HEK293 (cell line): ENCODE measurements around the gene CNP.

Experiments
- CTCF ChIA-PET: fragments of 350-600 bp; formaldehyde crosslinking; extraction: SDS; loops from one replicate; lab custom pipeline; 2021; ENCODE audit warnings: antibody characterized with exemption; lab: Yijun Ruan, JAX
- POLR2A ChIA-PET: fragments of 300-600 bp; formaldehyde crosslinking; extraction: SDS; loops from one replicate; lab custom pipeline; 2020; ENCODE audit warnings: antibody characterized with exemption, inconsistent platforms; lab: Yijun Ruan, JAX
- H3K27ac ChIP-seq: fragments of 200-500 bp; sonication (Bioruptor generic); 2 replicates; pipeline ENCODE4 v1.5.1; 2014; ENCODE audit warnings: low read depth, low read length, control low read depth, inconsistent platforms; ENCODE audit errors: extremely low read depth
- H3K36me3 ChIP-seq, 2 experiments: fragments of 200-500 bp in 1 of 2; sonication (Bioruptor generic) in 1 of 2; 1 replicate in 1 of 2; 2 replicates in 1 of 2; pipeline ENCODE4 v1.5.1; 2014 to 2017; ENCODE audit warnings: inconsistent platforms in 2 of 2, low read length in 2 of 2; ENCODE audit not compliant: control insufficient read depth in 2 of 2, insufficient read depth in 1 of 2
- H3K4me1 ChIP-seq: fragments of 200-500 bp; sonication (Bioruptor generic); 2 replicates; pipeline ENCODE4 v1.5.1; 2014; ENCODE audit warnings: mild to moderate bottlenecking, low read length, inconsistent platforms; ENCODE audit not compliant: control insufficient read depth, insufficient read depth
- H3K4me3 ChIP-seq: 2 replicates; pipeline ENCODE4 v1.5.1; 2011; ENCODE audit warnings: low read depth, mild to moderate bottlenecking, control low read depth, low read length, moderate library complexity
- H3K9me3 ChIP-seq: fragments of 200-500 bp; sonication (Bioruptor generic); 2 replicates; pipeline ENCODE4 v1.5.1; 2014; ENCODE audit warnings: low read depth, low read length, inconsistent platforms; ENCODE audit not compliant: control insufficient read depth, insufficient read depth
- GLI4 ChIP-seq: fragments of 450-650 bp; formaldehyde crosslinking; IDR thresholded peaks from 2 replicates; pipeline ENCODE4 v1.5.1; 2016; ENCODE audit warnings: missing biosample characterization, missing genetic modification characterization
- HIC1 ChIP-seq: fragments of 450-650 bp; formaldehyde crosslinking; IDR thresholded peaks from 2 replicates; pipeline ENCODE4 v1.5.1; 2016; ENCODE audit warnings: missing biosample characterization, missing genetic modification characterization
- MYNN ChIP-seq: fragments of 450-650 bp; formaldehyde crosslinking; IDR thresholded peaks from 2 replicates; pipeline ENCODE4 v1.5.1; 2016; ENCODE audit warnings: missing biosample characterization, missing genetic modification characterization, borderline replicate concordance
- PATZ1 ChIP-seq: fragments of 450-650 bp; formaldehyde crosslinking; IDR thresholded peaks from 2 replicates; pipeline ENCODE4 v1.5.1; 2016; ENCODE audit warnings: missing biosample characterization, missing genetic modification characterization
- PRDM1 ChIP-seq: fragments of 450-650 bp; formaldehyde crosslinking; IDR thresholded peaks from 2 replicates; pipeline ENCODE4; 2016; ENCODE audit warnings: missing biosample characterization, missing genetic modification characterization
- PRDM4 ChIP-seq: fragments of 450-650 bp; formaldehyde crosslinking; IDR thresholded peaks from 2 replicates; pipeline ENCODE4 v1.5.1; 2017; ENCODE audit warnings: missing biosample characterization, missing genetic modification characterization
- PRDM6 ChIP-seq: fragments of 450-650 bp; formaldehyde crosslinking; IDR thresholded peaks from 2 replicates; pipeline ENCODE4 v1.5.1; 2017; ENCODE audit warnings: missing biosample characterization, missing genetic modification characterization
- RBAK ChIP-seq: fragments of 450-650 bp; formaldehyde crosslinking; IDR thresholded peaks from 2 replicates; pipeline ENCODE4 v1.5.1; 2016; ENCODE audit warnings: missing biosample characterization, missing genetic modification characterization
- ZBTB48 ChIP-seq: fragments of 450-650 bp; formaldehyde crosslinking; IDR thresholded peaks from 2 replicates; pipeline ENCODE4 v1.5.1; 2016; ENCODE audit warnings: missing biosample characterization, missing genetic modification characterization
- ZBTB8A ChIP-seq: fragments of 450-650 bp; formaldehyde crosslinking; IDR thresholded peaks from 2 replicates; pipeline ENCODE4 v1.5.1; 2016; ENCODE audit warnings: missing biosample characterization, missing genetic modification characterization
- ZFP37 ChIP-seq: fragments of 450-650 bp; formaldehyde crosslinking; IDR thresholded peaks from 2 replicates; pipeline ENCODE4 v1.5.1; 2016; ENCODE audit warnings: missing biosample characterization, missing genetic modification characterization
- ZNF155 ChIP-seq: fragments of 450-650 bp; formaldehyde crosslinking; IDR thresholded peaks from 2 replicates; pipeline ENCODE4 v1.5.1; 2016; ENCODE audit warnings: missing biosample characterization, missing genetic modification characterization
- ZNF157 ChIP-seq: fragments of 450-650 bp; formaldehyde crosslinking; IDR thresholded peaks from 2 replicates; pipeline ENCODE4 v1.5.1; 2016; ENCODE audit warnings: missing biosample characterization, missing genetic modification characterization
- ZNF211 ChIP-seq: fragments of 450-650 bp; formaldehyde crosslinking; IDR thresholded peaks from 2 replicates; pipeline ENCODE4 v1.5.1; 2016; ENCODE audit warnings: low read depth, missing biosample characterization, missing genetic modification characterization
- ZNF221 ChIP-seq: fragments of 450-650 bp; formaldehyde crosslinking; IDR thresholded peaks from 2 replicates; pipeline ENCODE4 v1.5.1; 2017; ENCODE audit warnings: missing biosample characterization, missing genetic modification characterization, borderline replicate concordance
- ZNF266 ChIP-seq: fragments of 450-650 bp; formaldehyde crosslinking; IDR thresholded peaks from 2 replicates; pipeline ENCODE4 v1.5.1; 2016; ENCODE audit warnings: missing biosample characterization, missing genetic modification characterization, low read depth
- ZNF274 ChIP-seq, 2 experiments: fragments of 200-500 bp in 1 of 2; fragments of 450-650 bp in 1 of 2; sonication (Bioruptor generic) in 1 of 2; formaldehyde crosslinking in 1 of 2; IDR thresholded peaks; 2 replicates each; pipeline versions ENCODE4 v1.5.1 to v1.6.1; 2014 to 2016; ENCODE audit warnings: borderline replicate concordance in 1 of 2, inconsistent platforms in 1 of 2, low read length in 1 of 2, missing biosample characterization in 1 of 2, missing genetic modification characterization in 1 of 2
- ZNF544 ChIP-seq: fragments of 450-650 bp; formaldehyde crosslinking; IDR thresholded peaks from 2 replicates; pipeline ENCODE4 v1.5.0; 2017; ENCODE audit warnings: missing biosample characterization, missing genetic modification characterization
- ZNF555 ChIP-seq: fragments of 450-650 bp; formaldehyde crosslinking; conservative IDR thresholded peaks from 2 replicates; pipeline ENCODE4 v1.5.1; 2017; ENCODE audit warnings: missing biosample characterization, mild to moderate bottlenecking, missing genetic modification characterization, inconsistent platforms
- ZNF621 ChIP-seq: fragments of 450-650 bp; formaldehyde crosslinking; IDR thresholded peaks from 2 replicates; pipeline ENCODE4 v1.5.1; 2017; ENCODE audit warnings: missing biosample characterization, missing genetic modification characterization
- ZNF623 ChIP-seq: fragments of 450-650 bp; formaldehyde crosslinking; IDR thresholded peaks from 2 replicates; pipeline ENCODE4 v1.5.1; 2016; ENCODE audit warnings: missing biosample characterization, missing genetic modification characterization
- ZNF701 ChIP-seq: fragments of 450-650 bp; formaldehyde crosslinking; IDR thresholded peaks from 2 replicates; pipeline ENCODE4 v1.5.1; 2016; ENCODE audit warnings: missing biosample characterization, missing genetic modification characterization
- ZNF707 ChIP-seq: fragments of 450-650 bp; formaldehyde crosslinking; IDR thresholded peaks from 2 replicates; pipeline ENCODE4 v1.5.1; 2016; ENCODE audit warnings: missing biosample characterization, missing genetic modification characterization
- ZNF76 ChIP-seq: fragments of 450-650 bp; formaldehyde crosslinking; IDR thresholded peaks from 2 replicates; pipeline ENCODE4; 2016; ENCODE audit warnings: low read depth, missing biosample characterization, missing genetic modification characterization, borderline replicate concordance

Gene CNP

GRCh38 chr17:41989702-41990419, 23.3 kb downstream of the CNP start:
- CTCF ChIA-PET = interaction anchor here (0.6 to 1.4 kb wide), 3 partner anchors 30 to 191 kb away, joined by 3 to 5 read pairs (median 4); partner anchors contain the start of gene NKIRAS2
- POLR2A ChIA-PET = no interaction called here
- H3K9me3 ChIP-seq = no peaks in the 10 kb centered on the region
- no peak overlapping the region for H3K4me3 ChIP-seq
- no peaks in the 10 kb centered on the region for H3K4me1 ChIP-seq
- peaks cover 91 to 96% of the 10 kb centered on the region in 2 experiments for H3K36me3 ChIP-seq
- no peak overlapping the region for H3K27ac ChIP-seq
- TF ChIP-seq ZNF621 (tag by site-specific recombination) (no peak), ZNF211 (tag by site-specific recombination) (no peak), ZNF701 (tag by site-specific recombination) (no peak), ZBTB48 (tag by site-specific recombination) (no peak), ZNF707 (tag by site-specific recombination) (no peak), HIC1 (tag by site-specific recombination) (no peak), ZNF221 (tag by site-specific recombination) (no peak), PATZ1 (tag by site-specific recombination) (no peak), ZNF155 (no peak), ZNF76 (no peak), ZNF623 (no peak), ZNF274 (IDR thresholded peaks at IDR 0.05; ENCODE audit: low read length) (no peak), ZNF274 (tag by site-specific recombination; IDR thresholded peaks at IDR 0.05; ENCODE audit: borderline replicate concordance) (no peak), PRDM4 (tag by site-specific recombination) (no peak), ZNF157 (tag by site-specific recombination) (no peak), RBAK (tag by site-specific recombination) (no peak)

GRCh38 chr17:41992576-41992975, 26.0 kb downstream of the CNP start:
- ChIA-PET POLR2A (interaction anchor here (0.6 to 1.1 kb wide), 3 partner anchors 13 to 25 kb away, joined by 3 to 6 read pairs (median 4); partner anchors contain the start of gene DNAJC7), CTCF (interaction anchor here (1.0 to 2.2 kb wide), 2 partner anchors 30 to 126 kb away, joined by 3 to 9 read pairs; no protein-coding TSS in a partner anchor)
- Histone ChIP-seq H3K9me3 (no peaks in the 10 kb centered on the region), H3K4me1 (no peaks in the 10 kb centered on the region), H3K4me3 (no peak overlapping the region), H3K27ac (no peak overlapping the region), H3K36me3 (peaks cover 91 to 96% of the 10 kb centered on the region in 2 experiments)
- TF ChIP-seq ZNF266 (tag by site-specific recombination) = no peak
- TF ChIP-seq PRDM1 = no peak
- TF ChIP-seq ZNF274 (IDR thresholded peaks at IDR 0.05; ENCODE audit: low read length) = no peak
- no peak for TF ChIP-seq ZNF274 (tag by site-specific recombination; IDR thresholded peaks at IDR 0.05; ENCODE audit: borderline replicate concordance)
- no peak for TF ChIP-seq ZBTB8A (tag by site-specific recombination)
- TF ChIP-seq GLI4 (tag by site-specific recombination) = no peak
- TF ChIP-seq ZNF555 = no peak
- TF ChIP-seq ZFP37 (tag by site-specific recombination) = no peak
- TF ChIP-seq ZNF544 (tag by site-specific recombination) = no peak
- TF ChIP-seq PRDM6 = no peak
- no peak for TF ChIP-seq MYNN (tag by site-specific recombination)
